Mammary epithelial cell (primary cell): ENCODE results near the gene RFC2.

ENCODE experiments used
- CTCF ChIP-seq, 2 donors: IDR thresholded peaks in 1 of 2; conservative IDR thresholded peaks in 1 of 2; 2 replicates each; pipeline ENCODE4 v1.5.1; 2011 to 2012; ENCODE audit warnings: inconsistent platforms in 2 of 2, low read length in 2 of 2, mild to moderate bottlenecking in 2 of 2, control low read depth in 1 of 2, low read depth in 1 of 2; ENCODE audit not compliant: insufficient read depth in 1 of 2; ENCODE audit errors: extremely low read depth in 1 of 2
- EZH2 ChIP-seq: IDR thresholded peaks from 2 replicates; pipeline ENCODE4 v1.6.1; 2012; ENCODE audit warnings: low read length, inconsistent platforms, borderline replicate concordance

GRCh38 chr7:74193913-74194312 is 60.3 kb downstream of the RFC2 start:
- TF ChIP-seq CTCF (conservative IDR thresholded peaks at IDR 0.05 in 1 of 2, IDR thresholded peaks at IDR 0.05 in 1 of 2; ENCODE audit: extremely low read depth in 1 of 2, insufficient read depth in 1 of 2, low read depth in 1 of 2, low read length in 2 of 2) (no peak), EZH2 (no peak)
